Panc1 (cell line): ENCODE measurements around the gene TNRC6A. TPM values are rescaled to one million over a fixed set of nuclear protein-coding genes. Genes with fewer than 3 reads are reported as not detected.
A peak's percentile ranks its signal among the peaks of the same experiment; 100 is the strongest.

Source experiments
- ATAC-seq: fragments of 200-7000 bp; cut with Tn5 transposase; 2 replicates; pipeline ENCODE4 v1.9.1; 2020; ENCODE audit warnings: mild to moderate bottlenecking, moderate library complexity
- BruUV-seq: library from RNA; stranded (reverse); fragments of 400-500 nt; replicated peaks from 2 replicates; lab custom pipeline; 2021; lab: Mats Ljungman, UMichigan
- CTCF ChIA-PET: fragments of 300-600 bp; sonication (Branson Sonifier 250); formaldehyde crosslinking; loops from one replicate; lab custom pipeline; 2022; ENCODE audit warnings: antibody characterized with exemption; lab: Charles Lee
- POLR2A ChIA-PET: fragments of 300-600 bp; sonication (Branson Sonifier 250); formaldehyde crosslinking; loops from one replicate; lab custom pipeline; 2022; ENCODE audit warnings: antibody characterized with exemption; lab: Charles Lee
- DNase-seq: peaks from one replicate; pipeline ENCODE4 v3.0.0-alpha.2; 2010; ENCODE audit warnings: low read depth, low spot score
- H3K27ac ChIP-seq: 2 replicates; pipeline ENCODE4 v1.5.1; 2011; ENCODE audit warnings: mild to moderate bottlenecking, low read length, inconsistent platforms
- H3K27me3 ChIP-seq: fragments of 200-500 bp; sonication (Bioruptor generic); 2 replicates; pipeline ENCODE4 v1.6.0; 2014; ENCODE audit warnings: low read length, inconsistent platforms; ENCODE audit not compliant: control insufficient read depth, insufficient read depth
- H3K36me3 ChIP-seq: fragments of 200-500 bp; sonication (Bioruptor generic); 2 replicates; pipeline ENCODE4 v1.5.1; 2014; ENCODE audit warnings: inconsistent platforms, mild to moderate bottlenecking, low read length, moderate library complexity; ENCODE audit not compliant: control insufficient read depth, insufficient read depth
- H3K4me1 ChIP-seq: 2 replicates; pipeline ENCODE4 v1.5.1; 2011; ENCODE audit warnings: inconsistent platforms, mild to moderate bottlenecking, low read length, moderate library complexity; ENCODE audit not compliant: control insufficient read depth, insufficient read depth
- H3K4me3 ChIP-seq, 2 experiments: 2 replicates each; pipeline ENCODE4 v1.5.1; 2011 to 2012; ENCODE audit warnings: low read depth in 2 of 2, low read length in 2 of 2, mild to moderate bottlenecking in 2 of 2, inconsistent platforms in 1 of 2, moderate library complexity in 1 of 2
- H3K9me3 ChIP-seq: fragments of 200-500 bp; sonication (Bioruptor generic); 2 replicates; pipeline ENCODE4 v1.5.1; 2014; ENCODE audit warnings: low read depth, mild to moderate bottlenecking, inconsistent platforms, low read length, moderate library complexity; ENCODE audit not compliant: control insufficient read depth, insufficient read depth
- POLR2AphosphoS5 ChIP-seq: IDR thresholded peaks from 2 replicates; pipeline ENCODE4 v1.6.1; 2012; ENCODE audit warnings: mild to moderate bottlenecking, low read depth, low read length, moderate library complexity
- SIN3A ChIP-seq: IDR thresholded peaks from 2 replicates; pipeline ENCODE4 v1.6.1; 2012; ENCODE audit warnings: low read depth, mild to moderate bottlenecking, low read length, moderate library complexity, borderline replicate concordance; ENCODE audit not compliant: insufficient read depth
- TCF7L2 ChIP-seq: IDR thresholded peaks from 2 replicates; pipeline ENCODE4 v1.6.1; 2011; ENCODE audit warnings: mild to moderate bottlenecking, low read depth, low read length, inconsistent platforms
- in situ Hi-C: cut with HindIII; loops from 2 replicates; pipeline ENCODE4 v1.10.0; 2016; ENCODE audit warnings: low sequenced_read_pairs, low pct_unique_long_range_greater_than_20kb
- intact Hi-C: fragments of 100-400 bp; cut with micrococcal nuclease; formaldehyde crosslinking; loops from one replicate; pipeline ENCODE4 v1.10.0; 2022; ENCODE audit not compliant: unreplicated experiment
- total RNA-seq: library from RNA; stranded (reverse); gene quantifications from one replicate; pipeline ENCODE4 v1.2.1, GENCODE V29; 2021; ENCODE audit not compliant: unreplicated experiment
- TF ChIP-seq, protein P1 (sequence below), 2 experiments: IDR thresholded peaks; 2 replicates each; pipeline ENCODE4 v1.6.1; 2011 to 2012; ENCODE audit warnings: low read depth in 2 of 2, control low read depth in 1 of 2, low read length in 1 of 2, mild to moderate bottlenecking in 1 of 2, moderate library complexity in 1 of 2; ENCODE audit not compliant: insufficient read depth in 1 of 2
- TF ChIP-seq, protein P2 (sequence below): fragments of 450-650 bp; IDR thresholded peaks from 2 replicates; pipeline ENCODE4 v1.5.1; 2017; ENCODE audit warnings: mild to moderate bottlenecking

Gene TNRC6A
- total RNA-seq, 1 experiment from 2014 or later = 53.6 TPM

DNA sequence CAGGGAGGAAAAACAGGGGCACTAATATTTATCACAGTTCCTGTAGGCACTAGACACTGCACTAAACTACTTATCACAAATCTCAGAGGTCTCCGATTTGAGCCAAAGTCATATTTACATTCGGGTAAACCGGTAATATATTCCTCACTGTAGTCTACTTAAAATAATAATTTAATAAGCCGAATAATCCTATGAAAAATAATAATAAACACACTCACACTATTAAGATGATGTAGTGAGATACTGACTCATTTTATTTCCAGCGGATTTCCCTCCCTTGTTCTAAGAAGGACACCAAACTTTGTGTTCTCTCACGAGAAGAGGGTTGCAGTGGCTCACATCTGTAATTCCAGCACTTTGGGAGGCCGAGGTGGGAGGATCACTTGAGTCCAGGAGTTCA is 36.6 kb upstream of the TNRC6A start:
- H3K27me3 ChIP-seq = no peaks in the 10 kb centered on the region
- peaks cover under 1% of the 10 kb centered on the region; the same call in 1 of the 2 replicates for H3K4me1 ChIP-seq
- H3K27ac ChIP-seq = no peak overlapping the region
- ChIA-PET POLR2A (no interaction called here), CTCF (no interaction called here)
- H3K4me3 ChIP-seq = no peak overlapping the region
- H3K9me3 ChIP-seq = no peaks in the 10 kb centered on the region; the same call in 1 of the 2 replicates
- intact Hi-C loops (no loop called here), in situ Hi-C loops (no loop called here)
- BruUV-seq = no TSS peak
- TF ChIP-seq, protein P1, sequence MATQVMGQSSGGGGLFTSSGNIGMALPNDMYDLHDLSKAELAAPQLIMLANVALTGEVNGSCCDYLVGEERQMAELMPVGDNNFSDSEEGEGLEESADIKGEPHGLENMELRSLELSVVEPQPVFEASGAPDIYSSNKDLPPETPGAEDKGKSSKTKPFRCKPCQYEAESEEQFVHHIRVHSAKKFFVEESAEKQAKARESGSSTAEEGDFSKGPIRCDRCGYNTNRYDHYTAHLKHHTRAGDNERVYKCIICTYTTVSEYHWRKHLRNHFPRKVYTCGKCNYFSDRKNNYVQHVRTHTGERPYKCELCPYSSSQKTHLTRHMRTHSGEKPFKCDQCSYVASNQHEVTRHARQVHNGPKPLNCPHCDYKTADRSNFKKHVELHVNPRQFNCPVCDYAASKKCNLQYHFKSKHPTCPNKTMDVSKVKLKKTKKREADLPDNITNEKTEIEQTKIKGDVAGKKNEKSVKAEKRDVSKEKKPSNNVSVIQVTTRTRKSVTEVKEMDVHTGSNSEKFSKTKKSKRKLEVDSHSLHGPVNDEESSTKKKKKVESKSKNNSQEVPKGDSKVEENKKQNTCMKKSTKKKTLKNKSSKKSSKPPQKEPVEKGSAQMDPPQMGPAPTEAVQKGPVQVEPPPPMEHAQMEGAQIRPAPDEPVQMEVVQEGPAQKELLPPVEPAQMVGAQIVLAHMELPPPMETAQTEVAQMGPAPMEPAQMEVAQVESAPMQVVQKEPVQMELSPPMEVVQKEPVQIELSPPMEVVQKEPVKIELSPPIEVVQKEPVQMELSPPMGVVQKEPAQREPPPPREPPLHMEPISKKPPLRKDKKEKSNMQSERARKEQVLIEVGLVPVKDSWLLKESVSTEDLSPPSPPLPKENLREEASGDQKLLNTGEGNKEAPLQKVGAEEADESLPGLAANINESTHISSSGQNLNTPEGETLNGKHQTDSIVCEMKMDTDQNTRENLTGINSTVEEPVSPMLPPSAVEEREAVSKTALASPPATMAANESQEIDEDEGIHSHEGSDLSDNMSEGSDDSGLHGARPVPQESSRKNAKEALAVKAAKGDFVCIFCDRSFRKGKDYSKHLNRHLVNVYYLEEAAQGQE (IDR thresholded peaks at IDR 0.05; ENCODE audit: insufficient read depth in 1 of 2, low read depth in 2 of 2, low read length in 1 of 2) = no peak
- TF ChIP-seq TCF7L2 (no peak), POLR2AphosphoS5 (no peak), SIN3A (no peak)
- TF ChIP-seq, protein P2, sequence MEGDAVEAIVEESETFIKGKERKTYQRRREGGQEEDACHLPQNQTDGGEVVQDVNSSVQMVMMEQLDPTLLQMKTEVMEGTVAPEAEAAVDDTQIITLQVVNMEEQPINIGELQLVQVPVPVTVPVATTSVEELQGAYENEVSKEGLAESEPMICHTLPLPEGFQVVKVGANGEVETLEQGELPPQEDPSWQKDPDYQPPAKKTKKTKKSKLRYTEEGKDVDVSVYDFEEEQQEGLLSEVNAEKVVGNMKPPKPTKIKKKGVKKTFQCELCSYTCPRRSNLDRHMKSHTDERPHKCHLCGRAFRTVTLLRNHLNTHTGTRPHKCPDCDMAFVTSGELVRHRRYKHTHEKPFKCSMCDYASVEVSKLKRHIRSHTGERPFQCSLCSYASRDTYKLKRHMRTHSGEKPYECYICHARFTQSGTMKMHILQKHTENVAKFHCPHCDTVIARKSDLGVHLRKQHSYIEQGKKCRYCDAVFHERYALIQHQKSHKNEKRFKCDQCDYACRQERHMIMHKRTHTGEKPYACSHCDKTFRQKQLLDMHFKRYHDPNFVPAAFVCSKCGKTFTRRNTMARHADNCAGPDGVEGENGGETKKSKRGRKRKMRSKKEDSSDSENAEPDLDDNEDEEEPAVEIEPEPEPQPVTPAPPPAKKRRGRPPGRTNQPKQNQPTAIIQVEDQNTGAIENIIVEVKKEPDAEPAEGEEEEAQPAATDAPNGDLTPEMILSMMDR = no peak
- ATAC-seq (no peak), DNase-seq (no peak)
- no peaks in the 10 kb centered on the region for H3K36me3 ChIP-seq

DNA sequence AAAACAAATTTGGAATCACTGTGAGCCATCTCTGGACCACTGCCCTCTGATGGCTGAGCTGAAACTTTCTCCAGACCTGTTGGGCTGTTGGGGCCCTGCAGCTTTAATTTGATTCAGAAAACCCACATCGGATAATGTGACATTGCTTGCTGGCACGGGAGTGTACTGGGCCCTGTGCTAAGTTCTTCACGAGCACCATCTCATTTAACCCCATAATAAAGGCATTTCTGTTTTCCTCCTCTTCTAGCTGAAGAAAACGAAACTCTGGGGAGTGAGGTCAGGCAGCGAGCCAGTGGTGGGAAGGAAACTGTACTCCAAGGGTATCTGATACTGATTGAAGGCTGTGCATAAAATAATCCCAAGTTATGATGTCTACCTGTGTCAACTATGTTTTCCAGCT is 34.5 kb upstream of the TNRC6A start:
- POLR2A ChIA-PET = interaction anchor here (0.9 kb wide), 1 partner anchor 33 kb away, joined by 3 read pairs; no protein-coding TSS in a partner anchor
- Histone ChIP-seq H3K27me3 (no peaks in the 10 kb centered on the region), H3K36me3 (no peaks in the 10 kb centered on the region), H3K4me3 (no peak overlapping the region), H3K27ac (peak overlapping the region; percentile 48), H3K9me3 (no peaks in the 10 kb centered on the region; the same call in 1 of the 2 replicates), H3K4me1 (peaks cover 9% of the 10 kb centered on the region; the same call in 1 of the 2 replicates)
- TF ChIP-seq TCF7L2 = no peak
- TF ChIP-seq, protein P2 = no peak
- TF ChIP-seq, protein P1 (IDR thresholded peaks at IDR 0.05; ENCODE audit: insufficient read depth in 1 of 2, low read depth in 2 of 2, low read length in 1 of 2) = no peak
- TF ChIP-seq POLR2AphosphoS5 = no peak
- no peak for TF ChIP-seq SIN3A
- in situ Hi-C loops = no loop called here
- BruUV-seq = no TSS peak
- CTCF ChIA-PET = interaction anchor here (0.6 to 0.7 kb wide), 3 partner anchors 75 to 165 kb away, joined by 3 to 5 read pairs (median 4); no protein-coding TSS in a partner anchor
- intact Hi-C loops = no loop called here
- DNase-seq (no peak), ATAC-seq (no peak)
